ENCODE measurements around the gene PPARA. TPM values are rescaled to one million over a fixed set of nuclear protein-coding genes. Genes with fewer than 3 reads are reported as not detected.

PPARA gene
- polyA plus RNA-seq, 1 of the 3 experiments (the other 2 are of a cell fraction) = 4.5 TPM

- no peak for TF ChIP-seq REST (IDR thresholded peaks at IDR 0.05; ENCODE audit: low read depth, low read length)
- TF ChIP-seq FOXJ3 (CRISPR knock-in tag; IDR thresholded peaks at IDR 0.05) = no peak
Observed at GRCh38 chr22:46115755-46116490, 34.4 kb upstream of the PPARA start (continued).

GRCh38 chr22:46116491-46116958, 33.8 kb upstream of the PPARA start:
- Histone ChIP-seq H3K4me2 (no peak overlapping the region), H3K27ac (ENCODE audit: low read depth in 2 of 2, low read length in 1 of 2) (peak overlapping the region; percentile 63 to 70)
- DNase-seq = peak; percentile 99
- peak; percentile 63 for TF ChIP-seq SMC3 (IDR thresholded peaks at IDR 0.05; ENCODE audit: low read depth, low read length)
- no peak for TF ChIP-seq EP300 (IDR thresholded peaks at IDR 0.05; ENCODE audit: borderline replicate concordance in 1 of 2, low read depth in 1 of 2, low read length in 1 of 2)
- TF ChIP-seq JUND (IDR thresholded peaks at IDR 0.05) = no peak
- no peak for TF ChIP-seq REST (IDR thresholded peaks at IDR 0.05; ENCODE audit: low read depth, low read length)
- peak; percentile 44; the same call in 1 of the 2 replicates for TF ChIP-seq PBX3 (IDR thresholded peaks at IDR 0.05)
- TF ChIP-seq MXI1 (IDR thresholded peaks at IDR 0.05; ENCODE audit: low read depth, low read length) = peak; percentile 54
- peak; percentile 73 for TF ChIP-seq CTCF (IDR thresholded peaks at IDR 0.05)
- TF ChIP-seq TCF12 (IDR thresholded peaks at IDR 0.05) = no peak
- TF ChIP-seq MAX (IDR thresholded peaks at IDR 0.05; ENCODE audit: low read depth) = 0 out of 2 replicates have a peak, but pooled peaks have one; percentile 35
- TF ChIP-seq IRF3 (IDR thresholded peaks at IDR 0.05; ENCODE audit: low read depth, low read length) = no peak
- TF ChIP-seq RAD21 (IDR thresholded peaks at IDR 0.05; ENCODE audit: low read length) = peak; percentile 80
- no peak for TF ChIP-seq NFIC (IDR thresholded peaks at IDR 0.05; ENCODE audit: borderline replicate concordance)
- 0 out of 2 replicates have a peak, but pooled peaks have one; percentile 51 for TF ChIP-seq ZBTB33 (IDR thresholded peaks at IDR 0.05; ENCODE audit: borderline replicate concordance, low read depth)

More at GRCh38 chr22:46116491-46116958, 33.8 kb upstream of the PPARA start:
- peaks cover 0 to 74% of the 10 kb centered on the region in 2 experiments; a peak in 2 of 4 replicates for H3K4me1 ChIP-seq (ENCODE audit: control insufficient read depth in 1 of 2, insufficient read depth in 2 of 2, low read depth in 1 of 2, low read length in 1 of 2)
- no peaks in the 10 kb centered on the region for H3K27me3 ChIP-seq (ENCODE audit: insufficient read depth)
- H3F3A ChIP-seq (replicated peaks; ENCODE audit: insufficient read depth) = peaks cover 88% of the 10 kb centered on the region
- peaks cover 82% of the 10 kb centered on the region for H4K20me1 ChIP-seq (ENCODE audit: insufficient read depth)
- H3K9ac ChIP-seq = no peak overlapping the region
- ChIA-PET POLR2A (interaction anchor here (0.8 to 2.8 kb wide), 6 partner anchors 9 to 110 kb away, joined by 3 to 11 read pairs (median 3); no protein-coding TSS in a partner anchor), CTCF (interaction anchor here (0.5 to 7.5 kb wide), 42 partner anchors 9 to 993 kb away, joined by 3 to 107 read pairs (median 5); partner anchors contain the start of gene CDPF1)
- 0 out of 2 replicates have a peak, but pooled peaks cover 5% of the 10 kb centered on the region for H3K79me2 ChIP-seq (ENCODE audit: insufficient read depth)
- 5% methylated on average over 4 of the region's 28 CpGs for WGBS (ENCODE audit: low lambda C conversion rate)
- H3K9me2 ChIP-seq = no peaks in the 10 kb centered on the region
- no peak overlapping the region for H2AFZ ChIP-seq (ENCODE audit: low read depth)
- no peaks in the 10 kb centered on the region for H3K9me3 ChIP-seq
- H3K4me3 ChIP-seq (ENCODE audit: low read depth in 2 of 2, low read length in 1 of 2) = peak overlapping the region in 1 of 2 experiments; percentile 47; a peak in 1 of 4 replicates
- H3K36me3 ChIP-seq (replicated peaks in 1 of 2; ENCODE audit: control insufficient read depth in 1 of 2, insufficient read depth in 2 of 2, low read length in 1 of 2) = peaks cover 27 to 53% of the 10 kb centered on the region in 2 experiments
